ENCODE results near the gene SNRNP48. TPM values are rescaled to one million over a fixed set of nuclear protein-coding genes. Genes with fewer than 3 reads are reported as not detected.

SNRNP48 gene
- polyA plus RNA-seq, 1 experiment = 10.6 TPM

- TF ChIP-seq CTCF (IDR thresholded peaks at IDR 0.05; ENCODE audit: low read depth, low read length) = no peak
- H3K27ac ChIP-seq (ENCODE audit: low read depth, low read length) = no peak overlapping the region
- no peaks in the 10 kb centered on the region for H3K9me3 ChIP-seq (ENCODE audit: control insufficient read depth, insufficient read depth, low read length)
- no peak overlapping the region for H3K4me3 ChIP-seq (ENCODE audit: low read depth, low read length)
- H3K27me3 ChIP-seq (ENCODE audit: control insufficient read depth, insufficient read depth, low read length) = no peaks in the 10 kb centered on the region
- POLR2A ChIA-PET = no interaction called here
- CTCF ChIA-PET = no interaction called here
- DNase-seq (ENCODE audit: low read depth, low spot score) = no peak
Observed at GRCh38 chr6:7578516-7578915, 11.5 kb upstream of the SNRNP48 start.

GRCh38 chr6:7578931-7579330, 11.1 kb upstream of the SNRNP48 start:
- ChIA-PET POLR2A (no interaction called here), CTCF (interaction anchor here (1.5 kb wide), 1 partner anchor 304 kb away, joined by 3 read pairs; no protein-coding TSS in a partner anchor)
- H3K4me3 ChIP-seq (ENCODE audit: low read depth, low read length) = no peak overlapping the region
- no peak for DNase-seq (ENCODE audit: low read depth, low spot score)
- H3K9me3 ChIP-seq (ENCODE audit: control insufficient read depth, insufficient read depth, low read length) = no peaks in the 10 kb centered on the region
- no peak for TF ChIP-seq CTCF (IDR thresholded peaks at IDR 0.05; ENCODE audit: low read depth, low read length)
- no peak overlapping the region for H3K27ac ChIP-seq (ENCODE audit: low read depth, low read length)
- H3K27me3 ChIP-seq (ENCODE audit: control insufficient read depth, insufficient read depth, low read length) = no peaks in the 10 kb centered on the region

- no peak for TF ChIP-seq CTCF (IDR thresholded peaks at IDR 0.05; ENCODE audit: low read depth, low read length)
- H3K27me3 ChIP-seq (ENCODE audit: control insufficient read depth, insufficient read depth, low read length) = no peaks in the 10 kb centered on the region
- CTCF ChIA-PET = interaction anchor here (1.5 kb wide), 1 partner anchor 304 kb away, joined by 3 read pairs; no protein-coding TSS in a partner anchor
- POLR2A ChIA-PET = no interaction called here
- DNase-seq (ENCODE audit: low read depth, low spot score) = no peak
- no peaks in the 10 kb centered on the region for H3K9me3 ChIP-seq (ENCODE audit: control insufficient read depth, insufficient read depth, low read length)
- H3K4me3 ChIP-seq (ENCODE audit: low read depth, low read length) = no peak overlapping the region
- H3K27ac ChIP-seq (ENCODE audit: low read depth, low read length) = no peak overlapping the region
Observed at GRCh38 chr6:7579851-7580250, 10.1 kb upstream of the SNRNP48 start.

- Histone ChIP-seq H3K9me3 (ENCODE audit: control insufficient read depth, insufficient read depth, low read length) (0 out of 2 replicates have a peak, but pooled peaks cover 2% of the 10 kb centered on the region), H3K27me3 (ENCODE audit: control insufficient read depth, insufficient read depth, low read length) (no peaks in the 10 kb centered on the region), H3K27ac (ENCODE audit: low read depth, low read length) (no peak overlapping the region), H3K4me3 (ENCODE audit: low read depth, low read length) (no peak overlapping the region)
- no peak for DNase-seq (ENCODE audit: low read depth, low spot score)
- CTCF ChIA-PET = no interaction called here
- TF ChIP-seq CTCF (IDR thresholded peaks at IDR 0.05; ENCODE audit: low read depth, low read length) = no peak
- POLR2A ChIA-PET = no interaction called here
Observed at GRCh38 chr6:7580537-7580926, 9.5 kb upstream of the SNRNP48 start.

- Histone ChIP-seq H3K9me3 (ENCODE audit: control insufficient read depth, insufficient read depth, low read length) (0 out of 2 replicates have a peak, but pooled peaks cover 3% of the 10 kb centered on the region), H3K4me3 (ENCODE audit: low read depth, low read length) (no peak overlapping the region), H3K27me3 (ENCODE audit: control insufficient read depth, insufficient read depth, low read length) (no peaks in the 10 kb centered on the region), H3K27ac (ENCODE audit: low read depth, low read length) (no peak overlapping the region)
- no peak for DNase-seq (ENCODE audit: low read depth, low spot score)
- CTCF ChIA-PET = interaction anchor here (1.0 kb wide), 1 partner anchor 822 kb away, joined by 3 read pairs; no protein-coding TSS in a partner anchor
- TF ChIP-seq CTCF (IDR thresholded peaks at IDR 0.05; ENCODE audit: low read depth, low read length) = no peak
- POLR2A ChIA-PET = no interaction called here
Observed at GRCh38 chr6:7580927-7581618, 8.9 kb upstream of the SNRNP48 start.

Data from AG04450 (cell line).